Liver (tissue), 9 donors: ENCODE data around the gene ITPRID2. TPM values are rescaled to one million over a fixed set of nuclear protein-coding genes. Genes with fewer than 3 reads are reported as not detected.

Experiments
- DNase-seq: peaks from one replicate; pipeline ENCODE4 v3.0.0-alpha.2; 2017; ENCODE audit warnings: low spot score
- H3K27ac ChIP-seq, 2 donors: one replicate each; pipeline ENCODE4 v1.7.0; 2013; ENCODE audit warnings: inconsistent platforms in 2 of 2, low read length in 2 of 2, control low read depth in 1 of 2, low read depth in 1 of 2, mild to moderate bottlenecking in 1 of 2
- H3K27me3 ChIP-seq, 4 donors: one replicate each; pipeline versions ENCODE4 v1.6.1 to v1.7.0; 2013; ENCODE audit warnings: low read length in 3 of 4, inconsistent platforms in 1 of 4, mild to moderate bottlenecking in 1 of 4, moderate library complexity in 1 of 4; ENCODE audit not compliant: control insufficient read depth in 4 of 4, insufficient read depth in 4 of 4
- H3K36me3 ChIP-seq, 4 donors: one replicate each; pipeline versions ENCODE4 v1.6.1 to v1.7.0; 2013; ENCODE audit warnings: low read length in 3 of 4, mild to moderate bottlenecking in 3 of 4, low read depth in 1 of 4, moderate library complexity in 1 of 4; ENCODE audit not compliant: control insufficient read depth in 4 of 4, insufficient read depth in 3 of 4
- H3K4me1 ChIP-seq, 4 donors: one replicate each; pipeline versions ENCODE4 v1.6.1 to v1.7.0; 2013; ENCODE audit warnings: low read length in 3 of 4, mild to moderate bottlenecking in 3 of 4, moderate library complexity in 1 of 4; ENCODE audit not compliant: control insufficient read depth in 4 of 4, insufficient read depth in 4 of 4
- H3K4me3 ChIP-seq, 3 donors: one replicate each; pipeline versions ENCODE4 v1.6.1 to v1.7.0; 2013; ENCODE audit warnings: low read length in 3 of 3, control low read depth in 1 of 3, low read depth in 1 of 3, mild to moderate bottlenecking in 1 of 3
- H3K9ac ChIP-seq, 2 donors: one replicate each; pipeline ENCODE4 v1.7.0; 2013; ENCODE audit warnings: low read length in 2 of 2, mild to moderate bottlenecking in 2 of 2, moderate library complexity in 2 of 2, control low read depth in 1 of 2, low read depth in 1 of 2
- H3K9me3 ChIP-seq, 4 donors: one replicate each; pipeline versions ENCODE4 v1.6.1 to v1.7.0; 2013; ENCODE audit warnings: low read length in 3 of 4; ENCODE audit not compliant: control insufficient read depth in 4 of 4
- ATF3 ChIP-seq: IDR thresholded peaks from 2 replicates; pipeline ENCODE4 v1.6.1; 2016; ENCODE audit warnings: antibody characterized with exemption
- CTCF ChIP-seq: fragments of 150-350 bp; IDR thresholded peaks from 2 replicates; pipeline ENCODE4 v1.5.1; 2017; ENCODE audit warnings: improper control_type of control experiment, low read depth, low read length; ENCODE audit not compliant: missing input control
- EGR1 ChIP-seq, 2 donors: IDR thresholded peaks; 2 replicates each; pipeline ENCODE4 v1.6.1; 2016 to 2018; ENCODE audit warnings: antibody characterized with exemption in 2 of 2, low read depth in 2 of 2
- FOXA1 ChIP-seq: IDR thresholded peaks from 2 replicates; pipeline ENCODE4 v1.6.1; 2016; ENCODE audit warnings: antibody characterized with exemption
- FOXA2 ChIP-seq: IDR thresholded peaks from 2 replicates; pipeline ENCODE4 v1.6.1; 2016; ENCODE audit warnings: antibody characterized with exemption
- HNF4A ChIP-seq, 2 donors: conservative IDR thresholded peaks; 2 replicates each; pipeline ENCODE4 v1.6.1; 2016; ENCODE audit warnings: antibody characterized with exemption in 2 of 2, mild to moderate bottlenecking in 2 of 2
- HNF4G ChIP-seq: IDR thresholded peaks from 2 replicates; pipeline ENCODE4 v1.6.1; 2016; ENCODE audit warnings: antibody characterized with exemption
- JUND ChIP-seq, 2 donors: IDR thresholded peaks; 2 replicates each; pipeline ENCODE4 v1.6.1; 2016; ENCODE audit warnings: antibody characterized with exemption in 2 of 2
- MAX ChIP-seq: IDR thresholded peaks from 2 replicates; pipeline ENCODE4 v1.6.1; 2016; ENCODE audit warnings: antibody characterized with exemption
- NR2F2 ChIP-seq: IDR thresholded peaks from 2 replicates; pipeline ENCODE4 v1.6.1; 2016; ENCODE audit warnings: antibody characterized with exemption
- RAD21 ChIP-seq, 2 donors: IDR thresholded peaks; 2 replicates each; pipeline ENCODE4 v1.6.1; 2016; ENCODE audit warnings: antibody characterized with exemption in 2 of 2, mild to moderate bottlenecking in 2 of 2
- REST ChIP-seq: IDR thresholded peaks from 2 replicates; pipeline ENCODE4 v1.6.1; 2016; ENCODE audit warnings: antibody characterized with exemption, mild to moderate bottlenecking
- RXRA ChIP-seq, 2 donors: IDR thresholded peaks; 2 replicates each; pipeline ENCODE4 v1.6.1; 2017 to 2018; ENCODE audit warnings: antibody characterized with exemption in 2 of 2, mild to moderate bottlenecking in 1 of 2
- SP1 ChIP-seq: IDR thresholded peaks from 2 replicates; pipeline ENCODE4 v1.6.1; 2018; ENCODE audit warnings: antibody characterized with exemption, mild to moderate bottlenecking
- TAF1 ChIP-seq: conservative IDR thresholded peaks from 2 replicates; pipeline ENCODE4 v1.6.1; 2016; ENCODE audit warnings: antibody characterized with exemption, mild to moderate bottlenecking
- YY1 ChIP-seq: IDR thresholded peaks from 2 replicates; pipeline ENCODE4 v1.6.1; 2016; ENCODE audit warnings: antibody characterized with exemption, mild to moderate bottlenecking
- WGBS: extraction: QIAGEN DNeasy Blood & Tissue Kit; methylation state at CpG from one replicate; pipeline ENCODE4 v1.1.7; 2013; 5-methylcytosine and 5-hydroxymethylcytosine counted together
- polyA plus RNA-seq, 2 donors: library from polyadenylated mRNA; stranded (reverse) in 1 of 2; unstranded in 1 of 2; fragments of 200-250 nt in 1 of 2; fragments of >200 nt in 1 of 2; fragmentation: Nextera tagmentation in 1 of 2; extraction: Ambion mirVana in 1 of 2; gene quantifications; one replicate each; pipeline versions ENCODE4 v1.2.1 to v1.2.3, GENCODE V29; 2013 to 2015
- total RNA-seq, 2 donors: library from RNA; depleted of rRNA; stranded (reverse); fragments of >200 nt; gene quantifications; one replicate each; pipeline ENCODE4 v1.2.3, GENCODE V29; 2014
- donor health status: healthy.
- donor health status: healthy.
- donor health status: healthy.
- donor health status: healthy.
- donor health status: healthy.

The ITPRID2 gene
- total and polyA plus RNA-seq, 4 donors = 31.2 to 145 (median 55.1) TPM

- TF ChIP-seq FOXA2 (no peak), CTCF (no peak), ATF3 (no peak), SP1 (no peak)
- DNase-seq = no peak
- WGBS = 85% methylated on average over 5 of the region's 5 CpGs
- no peak overlapping the region for H3K4me3 ChIP-seq
- no peak overlapping the region for H3K9ac ChIP-seq
- no peaks in the 10 kb centered on the region for H3K36me3 ChIP-seq
- H3K27ac ChIP-seq = no peak overlapping the region
- no peaks in the 10 kb centered on the region for H3K27me3 ChIP-seq
- H3K4me1 ChIP-seq = peaks cover 2 to 15% (median 5%) of the 10 kb centered on the region in 4 donors
- no peaks in the 10 kb centered on the region for H3K9me3 ChIP-seq
Measured at GRCh38 chr2:181973171-181973783, 81.7 kb downstream of the ITPRID2 start.

- Histone ChIP-seq H3K4me3 (no peak overlapping the region), H3K36me3 (no peaks in the 10 kb centered on the region), H3K9me3 (no peaks in the 10 kb centered on the region), H3K27ac (no peak overlapping the region), H3K9ac (no peak overlapping the region), H3K27me3 (no peaks in the 10 kb centered on the region), H3K4me1 (no peaks in the 10 kb centered on the region)
- 90% methylated on average over 5 of the region's 5 CpGs for WGBS
- DNase-seq = no peak
- TF ChIP-seq NR2F2 (no peak), RAD21 (IDR thresholded peaks at IDR 0.05) (no peak), MAX (no peak), JUND (IDR thresholded peaks at IDR 0.05) (no peak), ATF3 (no peak), TAF1 (no peak), FOXA1 (no peak)
Measured at GRCh38 chr2:181977661-181978350, 86.3 kb downstream of the ITPRID2 start.

- H3K27me3 ChIP-seq = no peaks in the 10 kb centered on the region
- DNase-seq = no peak
- no peaks in the 10 kb centered on the region for H3K9me3 ChIP-seq
- no peak overlapping the region for H3K27ac ChIP-seq
- 91% methylated on average over 2 of the region's 2 CpGs for WGBS
- H3K4me3 ChIP-seq = no peak overlapping the region
- H3K9ac ChIP-seq = no peak overlapping the region
- H3K36me3 ChIP-seq = no peaks in the 10 kb centered on the region
- H3K4me1 ChIP-seq = no peaks in the 10 kb centered on the region
- TF ChIP-seq SP1 = no peak
- TF ChIP-seq ATF3 = no peak
- no peak for TF ChIP-seq EGR1 (IDR thresholded peaks at IDR 0.05; ENCODE audit: low read depth in 2 of 2)
- TF ChIP-seq TAF1 = no peak
- TF ChIP-seq RAD21 (IDR thresholded peaks at IDR 0.05) = no peak
- no peak for TF ChIP-seq REST
- TF ChIP-seq HNF4A (conservative IDR thresholded peaks at IDR 0.05) = no peak
- no peak for TF ChIP-seq NR2F2
- no peak for TF ChIP-seq RXRA (IDR thresholded peaks at IDR 0.05)
- TF ChIP-seq HNF4G = no peak
- no peak for TF ChIP-seq CTCF
- TF ChIP-seq YY1 = no peak
Measured at GRCh38 chr2:181978351-181979150, 87.0 kb downstream of the ITPRID2 start.
